AG09319 (cell line): ENCODE results near the gene R3HDM2.

Experiments
- DNase-seq: peaks from one replicate; pipeline ENCODE4 v3.0.0-alpha.2; 2010; ENCODE audit warnings: low read depth; ENCODE audit errors: extremely low read depth
- CTCF ChIP-seq: IDR thresholded peaks from 2 replicates; pipeline ENCODE4 v1.5.1; 2011; ENCODE audit warnings: low read depth, mild to moderate bottlenecking, inconsistent platforms, low read length, moderate library complexity

The R3HDM2 gene

GRCh38 chr12:57475271-57476161, 44.7 kb upstream of the R3HDM2 start:
- no peak for DNase-seq
- TF ChIP-seq CTCF, result no peak

GRCh38 chr12:57474862-57475261, 44.0 kb upstream of the R3HDM2 start:
- no peak for TF ChIP-seq CTCF
- DNase-seq, result no peak

- DNase-seq, result no peak
- no peak for TF ChIP-seq CTCF
Observed at GRCh38 chr12:57474430-57474829, 43.6 kb upstream of the R3HDM2 start.

GRCh38 chr12:57473886-57474285, 43.0 kb upstream of the R3HDM2 start:
- no peak for DNase-seq
- no peak for TF ChIP-seq CTCF

GRCh38 chr12:57473392-57473791, 42.5 kb upstream of the R3HDM2 start:
- TF ChIP-seq CTCF, result no peak
- no peak for DNase-seq

GRCh38 chr12:57472391-57472790, 41.5 kb upstream of the R3HDM2 start:
- DNase-seq, result no peak
- no peak for TF ChIP-seq CTCF

GRCh38 chr12:57471661-57472060, 40.8 kb upstream of the R3HDM2 start:
- no peak for DNase-seq
- no peak for TF ChIP-seq CTCF
